Measurements from ENCODE around the gene LTC4S. TPM values are rescaled to one million over a fixed set of nuclear protein-coding genes. Genes with fewer than 3 reads are reported as not detected.

LTC4S gene
- total RNA-seq, 1 experiment from 2014 or later, result 3.7 TPM

DNA sequence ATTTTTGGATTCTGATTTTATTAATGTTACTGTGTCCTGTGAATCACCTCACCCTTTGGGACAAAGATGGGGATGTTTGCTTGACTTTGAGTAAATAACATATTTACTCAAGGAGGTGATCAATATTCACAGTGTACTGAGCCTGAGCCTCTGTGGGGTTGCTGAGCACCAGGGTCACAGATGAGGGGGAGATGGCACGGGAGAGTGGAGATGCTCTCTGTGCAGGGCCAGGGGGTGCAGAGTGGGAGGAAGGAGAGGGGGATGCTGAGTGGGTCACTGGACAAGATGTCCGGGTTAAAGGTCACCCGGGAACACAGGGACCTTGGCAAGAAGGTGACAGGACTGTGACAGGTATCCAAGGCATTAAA is 30.9 kb downstream of the LTC4S start:
- no peaks in the 10 kb centered on the region for H3K27me3 ChIP-seq (ENCODE audit: insufficient read depth, low read length)
- no peaks in the 10 kb centered on the region for H4K20me1 ChIP-seq (ENCODE audit: control insufficient read depth, insufficient read depth, insufficient read length)
- H3K56ac ChIP-seq (ENCODE audit: insufficient read length, low read depth, low read length), result no peak overlapping the region
- H2BK15ac ChIP-seq (ENCODE audit: low read depth, low read length), result no peak overlapping the region
- H2BK12ac ChIP-seq (ENCODE audit: insufficient read length, low read depth, low read length), result no peak overlapping the region
- H3K4me1 ChIP-seq (ENCODE audit: insufficient read depth, low read length), result peaks cover 10% of the 10 kb centered on the region; the same call in 1 of the 2 replicates
- no peak overlapping the region for H2BK120ac ChIP-seq (ENCODE audit: low read depth, low read length, poor library complexity, severe bottlenecking)
- H3K23me2 ChIP-seq (ENCODE audit: insufficient read length, low read depth, low read length, poor library complexity, severe bottlenecking), result no peaks in the 10 kb centered on the region
- no peak overlapping the region for H4K5ac ChIP-seq (ENCODE audit: insufficient read length, low read depth, low read length)
- H3K18ac ChIP-seq (ENCODE audit: insufficient read length, low read depth, low read length), result no peak overlapping the region
- H4K91ac ChIP-seq (ENCODE audit: insufficient read length, low read depth, low read length), result no peak overlapping the region
- Mint-ChIP-seq H3K36me3 (ENCODE audit: insufficient read depth in 1 of 3, low read depth in 3 of 3) (peaks cover 47 to 70% (median 69%) of the 10 kb centered on the region in 3 experiments), H3K27me3 (ENCODE audit: low read depth) (no peaks in the 10 kb centered on the region), H3K4me1 (peaks cover 43 to 45% of the 10 kb centered on the region in 2 experiments), H3K27ac (peak overlapping the region in 1 of 3 experiments; percentile 7; a peak in 2 of 7 replicates), H3K4me3 (no peak overlapping the region), H3K9me3 (no peaks in the 10 kb centered on the region; a peak in 1 of 5 replicates)
- peaks cover 10% of the 10 kb centered on the region for H3K79me1 ChIP-seq (ENCODE audit: insufficient read depth, low read depth, low read length, poor library complexity, severe bottlenecking)
- TF ChIP-seq, protein P1, sequence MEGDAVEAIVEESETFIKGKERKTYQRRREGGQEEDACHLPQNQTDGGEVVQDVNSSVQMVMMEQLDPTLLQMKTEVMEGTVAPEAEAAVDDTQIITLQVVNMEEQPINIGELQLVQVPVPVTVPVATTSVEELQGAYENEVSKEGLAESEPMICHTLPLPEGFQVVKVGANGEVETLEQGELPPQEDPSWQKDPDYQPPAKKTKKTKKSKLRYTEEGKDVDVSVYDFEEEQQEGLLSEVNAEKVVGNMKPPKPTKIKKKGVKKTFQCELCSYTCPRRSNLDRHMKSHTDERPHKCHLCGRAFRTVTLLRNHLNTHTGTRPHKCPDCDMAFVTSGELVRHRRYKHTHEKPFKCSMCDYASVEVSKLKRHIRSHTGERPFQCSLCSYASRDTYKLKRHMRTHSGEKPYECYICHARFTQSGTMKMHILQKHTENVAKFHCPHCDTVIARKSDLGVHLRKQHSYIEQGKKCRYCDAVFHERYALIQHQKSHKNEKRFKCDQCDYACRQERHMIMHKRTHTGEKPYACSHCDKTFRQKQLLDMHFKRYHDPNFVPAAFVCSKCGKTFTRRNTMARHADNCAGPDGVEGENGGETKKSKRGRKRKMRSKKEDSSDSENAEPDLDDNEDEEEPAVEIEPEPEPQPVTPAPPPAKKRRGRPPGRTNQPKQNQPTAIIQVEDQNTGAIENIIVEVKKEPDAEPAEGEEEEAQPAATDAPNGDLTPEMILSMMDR (conservative IDR thresholded peaks at IDR 0.05), result no peak
- no peak overlapping the region for H2AK5ac ChIP-seq (ENCODE audit: insufficient read length, low read length)
- peaks cover 9% of the 10 kb centered on the region; the same call in 1 of the 2 replicates for H3K79me2 ChIP-seq (ENCODE audit: insufficient read depth, low read length)
- no peak overlapping the region for H2BK20ac ChIP-seq (ENCODE audit: low read depth, low read length, poor library complexity, severe bottlenecking)
- no peak overlapping the region for H3T11ph ChIP-seq (ENCODE audit: low read length)
- no peak overlapping the region for H3K4ac ChIP-seq (ENCODE audit: low read depth, low read length)
- H3K14ac ChIP-seq (ENCODE audit: insufficient read depth, low read length), result no peak overlapping the region
- no peak overlapping the region for H3K4me2 ChIP-seq (ENCODE audit: insufficient read depth, insufficient read length, low read length)
- no peak overlapping the region for H3K9ac ChIP-seq (ENCODE audit: extremely low read depth, insufficient read length, low read length)
- no peak overlapping the region for H2BK5ac ChIP-seq (ENCODE audit: insufficient read length, low read length)
- no CpG with 5 or more reads among the region's 3 CpGs for WGBS (ENCODE audit: extremely low coverage, insufficient read length, low lambda C conversion rate)
- no peak overlapping the region for H3K23ac ChIP-seq (ENCODE audit: insufficient read length, low read depth, low read length)
- H2AFZ ChIP-seq (ENCODE audit: low read length), result no peak overlapping the region
- H4K8ac ChIP-seq (replicated peaks; ENCODE audit: insufficient read length, low read depth, low read length), result no peak overlapping the region
- H3K9me3 ChIP-seq (ENCODE audit: control insufficient read depth, low read depth, low read length), result no peaks in the 10 kb centered on the region
- DNase-seq, result no peak
- H3K27ac ChIP-seq (ENCODE audit: insufficient read length, low read depth, low read length), result no peak overlapping the region

Measured in H9 (cell line).